Endothelial cell (in vitro differentiated cells): ENCODE measurements around the gene MPP2. TPM values are rescaled to one million over a fixed set of nuclear protein-coding genes. Genes with fewer than 3 reads are reported as not detected.

ENCODE experiments used
- DNase-seq: peaks from one replicate; pipeline ENCODE4 v3.0.0; 2021; ENCODE audit warnings: low spot score
- H3K27ac Mint-ChIP-seq: one replicate; pipeline ENCODE4 v1.8.0; 2021; ENCODE audit warnings: mixed read lengths, inconsistent platforms; ENCODE audit not compliant: unreplicated experiment
- H3K27me3 Mint-ChIP-seq: one replicate; pipeline ENCODE4 v1.8.0; 2021; ENCODE audit warnings: mild to moderate bottlenecking, moderate library complexity, mixed read lengths, inconsistent platforms; ENCODE audit not compliant: unreplicated experiment
- H3K36me3 Mint-ChIP-seq: one replicate; pipeline ENCODE4 v1.8.0; 2021; ENCODE audit warnings: mild to moderate bottlenecking, low read depth, mixed read lengths, inconsistent platforms; ENCODE audit not compliant: unreplicated experiment
- H3K4me1 Mint-ChIP-seq: one replicate; pipeline ENCODE4 v1.8.0; 2021; ENCODE audit warnings: mild to moderate bottlenecking, mixed read lengths, inconsistent platforms; ENCODE audit not compliant: unreplicated experiment
- H3K4me3 Mint-ChIP-seq: one replicate; pipeline ENCODE4 v1.8.0; 2021; ENCODE audit warnings: mild to moderate bottlenecking, mixed read lengths, inconsistent platforms; ENCODE audit not compliant: unreplicated experiment
- H3K9me3 Mint-ChIP-seq: one replicate; pipeline ENCODE4 v1.8.0; 2021; ENCODE audit warnings: mixed read lengths, inconsistent platforms; ENCODE audit not compliant: unreplicated experiment
- total RNA-seq: library from RNA; stranded (reverse); fragmentation: NEBNext Ultra II Directional; extraction: Animal tissue kit (Norgen Biotek cat#: 25700); gene quantifications from one replicate; pipeline ENCODE4 v1.2.1, GENCODE V29; 2021; ENCODE audit not compliant: unreplicated experiment
- TF ChIP-seq, protein P1 (sequence below): fragments of 200-600 bp; sonication (generic); IDR thresholded peaks from one replicate; pipeline ENCODE4 v1.5.0; 2021; ENCODE audit warnings: antibody characterized with exemption; ENCODE audit not compliant: unreplicated experiment

Gene MPP2
- total RNA-seq, 1 donor from 2014 or later: 8.4 TPM

DNA sequence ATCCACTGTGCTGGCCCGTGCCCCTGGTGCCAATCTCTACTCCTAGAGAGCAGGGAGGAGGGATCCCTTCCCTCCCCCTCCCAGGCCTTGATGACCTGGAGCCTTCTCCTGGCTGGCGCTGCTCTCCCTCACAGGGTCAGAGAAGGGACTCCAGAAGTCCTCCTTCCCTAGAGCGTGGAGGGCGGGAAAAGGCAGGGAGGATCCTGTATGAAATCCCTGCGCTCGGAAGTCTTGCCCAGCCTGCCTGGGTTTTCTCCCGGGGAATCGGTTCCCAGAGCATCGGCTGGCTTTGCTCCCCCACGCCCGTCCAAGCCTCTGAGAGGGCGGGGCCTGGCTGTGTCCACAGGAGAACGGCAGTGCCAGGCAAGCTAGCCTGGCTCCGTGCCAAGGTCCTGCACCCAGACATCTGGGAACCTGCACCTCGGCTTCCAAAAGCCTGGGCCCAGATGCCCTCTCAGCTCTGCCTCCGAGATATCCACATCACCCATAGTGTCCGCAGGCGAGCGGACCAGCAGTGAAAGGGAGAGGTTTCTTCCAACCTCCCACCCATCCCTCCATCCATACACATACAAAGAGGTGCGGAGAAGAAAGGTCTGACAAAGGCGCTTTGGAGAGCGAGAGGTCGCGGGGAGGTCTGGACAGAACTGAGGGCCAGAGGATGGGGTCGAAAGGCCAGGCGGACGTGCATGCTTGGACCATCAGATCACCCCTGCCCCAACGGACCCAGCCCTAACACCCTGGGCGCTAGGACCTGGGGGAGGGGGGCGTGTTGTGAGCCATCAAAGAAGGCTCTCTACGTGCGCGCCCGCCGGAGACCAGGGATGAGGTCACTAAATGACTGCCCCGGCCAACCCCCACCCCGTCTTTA is 1.1 kb downstream of the MPP2 start:
- H3K4me3 Mint-ChIP-seq: peak overlapping the region; percentile 77
- peaks cover 11% of the 10 kb centered on the region for H3K27me3 Mint-ChIP-seq
- no peak overlapping the region for H3K27ac Mint-ChIP-seq
- TF ChIP-seq, protein P1, sequence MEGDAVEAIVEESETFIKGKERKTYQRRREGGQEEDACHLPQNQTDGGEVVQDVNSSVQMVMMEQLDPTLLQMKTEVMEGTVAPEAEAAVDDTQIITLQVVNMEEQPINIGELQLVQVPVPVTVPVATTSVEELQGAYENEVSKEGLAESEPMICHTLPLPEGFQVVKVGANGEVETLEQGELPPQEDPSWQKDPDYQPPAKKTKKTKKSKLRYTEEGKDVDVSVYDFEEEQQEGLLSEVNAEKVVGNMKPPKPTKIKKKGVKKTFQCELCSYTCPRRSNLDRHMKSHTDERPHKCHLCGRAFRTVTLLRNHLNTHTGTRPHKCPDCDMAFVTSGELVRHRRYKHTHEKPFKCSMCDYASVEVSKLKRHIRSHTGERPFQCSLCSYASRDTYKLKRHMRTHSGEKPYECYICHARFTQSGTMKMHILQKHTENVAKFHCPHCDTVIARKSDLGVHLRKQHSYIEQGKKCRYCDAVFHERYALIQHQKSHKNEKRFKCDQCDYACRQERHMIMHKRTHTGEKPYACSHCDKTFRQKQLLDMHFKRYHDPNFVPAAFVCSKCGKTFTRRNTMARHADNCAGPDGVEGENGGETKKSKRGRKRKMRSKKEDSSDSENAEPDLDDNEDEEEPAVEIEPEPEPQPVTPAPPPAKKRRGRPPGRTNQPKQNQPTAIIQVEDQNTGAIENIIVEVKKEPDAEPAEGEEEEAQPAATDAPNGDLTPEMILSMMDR: no peak
- peaks cover 6% of the 10 kb centered on the region for H3K4me1 Mint-ChIP-seq
- no peaks in the 10 kb centered on the region for H3K36me3 Mint-ChIP-seq
- peak; percentile 62 for DNase-seq
- H3K9me3 Mint-ChIP-seq: no peaks in the 10 kb centered on the region

DNA sequence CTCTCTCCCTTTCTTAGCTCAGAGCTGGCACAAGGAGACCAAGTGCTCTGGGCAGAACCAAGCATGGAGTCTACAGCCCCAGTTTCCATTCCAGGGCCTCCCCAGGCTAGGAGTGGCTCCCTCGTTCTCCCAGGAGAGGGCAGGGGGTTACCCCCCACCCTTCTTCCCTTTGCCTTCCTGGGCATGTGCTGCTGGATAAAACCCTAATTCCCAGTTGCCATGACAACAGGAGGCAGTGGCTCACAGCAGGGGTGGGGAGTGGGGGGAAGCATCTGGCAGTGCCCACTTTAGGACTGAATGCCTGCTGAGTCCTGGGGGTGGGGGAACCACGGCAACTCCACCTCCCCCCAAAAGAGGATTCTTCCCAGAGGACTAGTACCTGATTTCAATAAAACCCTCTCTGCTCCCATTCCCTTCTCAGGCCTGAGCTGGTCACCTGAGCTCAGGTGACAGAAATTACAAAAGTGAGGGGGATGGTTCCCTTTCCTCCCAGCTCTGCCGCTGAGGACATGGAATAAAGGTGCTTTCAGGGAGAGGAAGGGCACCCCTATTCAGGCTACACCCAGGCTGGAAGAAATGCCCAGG is 1.8 kb downstream of the MPP2 start:
- Mint-ChIP-seq H3K4me1 (peaks cover 8% of the 10 kb centered on the region), H3K27ac (no peak overlapping the region), H3K4me3 (no peak overlapping the region), H3K27me3 (peaks cover 11% of the 10 kb centered on the region), H3K9me3 (no peaks in the 10 kb centered on the region), H3K36me3 (no peaks in the 10 kb centered on the region)
- TF ChIP-seq, protein P1: no peak
- DNase-seq: no peak

DNA sequence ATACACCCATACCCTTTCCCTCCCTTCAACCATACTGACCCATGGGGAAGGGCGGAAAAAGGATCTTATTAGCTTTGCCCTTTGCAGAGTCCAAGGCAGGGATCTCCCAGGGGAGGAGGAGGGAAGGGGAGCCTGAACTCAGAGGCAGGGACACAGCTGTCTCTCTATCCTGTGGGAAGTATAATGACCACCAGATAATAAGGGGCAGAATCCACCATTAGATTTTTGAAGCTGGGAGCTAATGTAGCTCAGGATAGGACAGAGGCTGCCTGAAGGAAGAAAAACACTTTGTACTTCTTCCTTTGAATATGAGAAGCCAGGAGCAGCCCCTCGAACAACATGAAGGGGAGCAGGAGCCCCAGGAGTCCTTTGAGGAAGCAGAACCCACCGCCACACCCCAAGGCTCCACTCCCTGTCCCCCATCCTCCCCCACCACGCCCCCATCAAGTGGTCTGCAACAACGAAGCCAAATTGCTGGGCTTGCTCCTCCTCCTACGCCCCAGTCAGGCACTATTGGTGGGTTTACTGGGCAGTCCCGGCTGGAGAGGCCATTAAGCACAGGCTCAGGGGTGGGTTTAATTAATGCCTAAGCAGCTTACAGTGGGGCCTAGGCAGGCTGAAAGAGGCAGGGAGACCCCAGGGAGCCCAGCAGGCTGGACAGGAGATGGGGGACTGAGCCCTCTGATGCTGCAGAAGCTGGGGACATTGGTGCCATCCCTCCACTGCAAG is 5.3 kb downstream of the MPP2 start:
- Mint-ChIP-seq H3K9me3 (no peaks in the 10 kb centered on the region), H3K4me1 (peaks cover 4% of the 10 kb centered on the region), H3K4me3 (no peak overlapping the region), H3K36me3 (no peaks in the 10 kb centered on the region), H3K27me3 (peaks cover 9% of the 10 kb centered on the region), H3K27ac (no peak overlapping the region)
- TF ChIP-seq, protein P1: no peak
- DNase-seq: no peak

DNA sequence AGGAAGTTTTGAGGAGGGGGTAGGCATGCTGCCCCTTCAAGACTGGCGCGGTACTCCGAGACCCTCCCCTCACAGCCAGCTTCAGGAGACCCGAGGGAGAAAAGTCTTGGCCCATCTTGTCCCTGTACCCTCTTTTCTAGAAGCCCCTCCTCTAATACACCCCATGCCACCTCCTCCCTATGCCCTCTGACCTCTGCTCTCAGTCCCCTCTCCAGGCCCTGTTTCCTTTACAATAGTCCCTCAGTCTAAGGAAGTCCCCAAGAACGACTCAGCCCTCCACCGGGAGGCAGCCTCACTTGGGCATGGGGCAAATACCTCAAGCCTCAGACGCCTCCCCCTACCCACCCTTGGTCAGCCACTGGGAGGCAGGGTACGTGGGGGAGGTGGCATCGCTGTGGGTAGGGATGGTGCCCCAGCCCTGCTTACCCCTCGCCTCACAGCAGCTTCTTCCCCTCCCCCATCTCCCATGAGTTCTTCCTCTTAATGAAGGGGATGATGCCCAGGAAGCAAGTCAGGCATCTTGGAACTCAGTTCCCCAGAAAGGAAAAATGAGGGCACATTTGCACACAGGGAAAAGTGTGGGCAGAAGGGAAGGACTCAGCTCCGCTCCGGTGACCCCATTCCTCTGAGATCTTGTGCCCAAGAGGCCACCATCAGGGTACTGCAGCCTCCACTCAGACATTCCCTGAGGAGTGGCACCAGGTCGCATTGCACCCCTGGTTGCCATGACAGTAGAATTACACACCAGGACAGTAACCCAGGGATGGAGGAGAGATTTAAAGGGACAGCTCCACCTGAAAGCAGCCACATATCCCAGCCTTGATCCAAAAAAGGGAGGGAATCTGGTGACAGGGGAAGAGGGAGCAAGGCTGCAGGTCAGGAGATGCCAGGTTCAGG is 6.2 kb downstream of the MPP2 start:
- Mint-ChIP-seq H3K4me3 (peak overlapping the region; percentile 83), H3K9me3 (no peaks in the 10 kb centered on the region), H3K27me3 (peaks cover 5% of the 10 kb centered on the region), H3K4me1 (peaks cover 4% of the 10 kb centered on the region), H3K36me3 (peaks cover 3% of the 10 kb centered on the region), H3K27ac (peak overlapping the region; percentile 18)
- TF ChIP-seq, protein P1: no peak
- no peak for DNase-seq
